ENCODE data around the gene WDPCP.
"Not testable (repeated sequence)": the region's sequence is repeated elsewhere in the genome, so short reads cannot be mapped to it uniquely, and the experiment has no call there.

DNA sequence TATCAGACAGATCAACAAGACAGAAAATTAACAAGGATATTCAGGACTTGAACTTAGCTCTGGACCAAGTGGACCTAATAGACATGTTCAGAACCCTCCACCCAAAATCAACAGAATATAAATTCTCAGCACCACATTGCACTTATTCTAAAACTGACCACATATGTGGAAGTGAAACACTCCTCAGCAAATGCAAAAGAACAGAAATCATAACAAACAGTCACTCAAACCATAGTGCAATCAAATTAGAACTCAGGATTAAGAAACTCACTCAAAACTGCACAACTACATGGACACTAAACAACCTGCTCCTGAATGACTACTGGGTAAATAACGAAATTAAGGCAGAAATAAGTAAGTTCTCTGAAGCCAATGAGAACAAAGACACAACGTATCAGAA lies 35.5 kb upstream of the WDPCP start:
- TF ChIP-seq, protein P1, sequence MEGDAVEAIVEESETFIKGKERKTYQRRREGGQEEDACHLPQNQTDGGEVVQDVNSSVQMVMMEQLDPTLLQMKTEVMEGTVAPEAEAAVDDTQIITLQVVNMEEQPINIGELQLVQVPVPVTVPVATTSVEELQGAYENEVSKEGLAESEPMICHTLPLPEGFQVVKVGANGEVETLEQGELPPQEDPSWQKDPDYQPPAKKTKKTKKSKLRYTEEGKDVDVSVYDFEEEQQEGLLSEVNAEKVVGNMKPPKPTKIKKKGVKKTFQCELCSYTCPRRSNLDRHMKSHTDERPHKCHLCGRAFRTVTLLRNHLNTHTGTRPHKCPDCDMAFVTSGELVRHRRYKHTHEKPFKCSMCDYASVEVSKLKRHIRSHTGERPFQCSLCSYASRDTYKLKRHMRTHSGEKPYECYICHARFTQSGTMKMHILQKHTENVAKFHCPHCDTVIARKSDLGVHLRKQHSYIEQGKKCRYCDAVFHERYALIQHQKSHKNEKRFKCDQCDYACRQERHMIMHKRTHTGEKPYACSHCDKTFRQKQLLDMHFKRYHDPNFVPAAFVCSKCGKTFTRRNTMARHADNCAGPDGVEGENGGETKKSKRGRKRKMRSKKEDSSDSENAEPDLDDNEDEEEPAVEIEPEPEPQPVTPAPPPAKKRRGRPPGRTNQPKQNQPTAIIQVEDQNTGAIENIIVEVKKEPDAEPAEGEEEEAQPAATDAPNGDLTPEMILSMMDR (IDR thresholded peaks at IDR 0.05; ENCODE audit: low read depth, low read length), result not testable (repeated sequence)
- not testable (repeated sequence) for TF ChIP-seq POLR2A (IDR thresholded peaks at IDR 0.05; ENCODE audit: extremely low read depth, insufficient read length)

All from NB4 (cell line).